H4 (cell line): Measurements from ENCODE around the gene CDH4. TPM values are rescaled to one million over a fixed set of nuclear protein-coding genes. Genes with fewer than 3 reads are reported as not detected.

Experiments
- DNase-seq: peaks from one replicate; pipeline ENCODE4 v3.0.0-alpha.2; 2015; ENCODE audit warnings: low spot score
- total RNA-seq: library from RNA; depleted of rRNA; stranded (reverse); fragments of >200 nt; shearing (Covaris generic); gene quantifications from 2 replicates; pipeline ENCODE4 v1.2.3, GENCODE V29; 2014

Gene CDH4
- total RNA-seq, 1 experiment from 2014 or later: 0.14 TPM

- no peak for DNase-seq
Observed at GRCh38 chr20:61281286-61281795, 29.3 kb downstream of the CDH4 start.

GRCh38 chr20:61284752-61285151, 32.7 kb downstream of the CDH4 start:
- DNase-seq: no peak

- DNase-seq: no peak
Observed at GRCh38 chr20:61285152-61285645, 33.1 kb downstream of the CDH4 start.

GRCh38 chr20:61285691-61286090, 33.6 kb downstream of the CDH4 start:
- no peak for DNase-seq

DNA sequence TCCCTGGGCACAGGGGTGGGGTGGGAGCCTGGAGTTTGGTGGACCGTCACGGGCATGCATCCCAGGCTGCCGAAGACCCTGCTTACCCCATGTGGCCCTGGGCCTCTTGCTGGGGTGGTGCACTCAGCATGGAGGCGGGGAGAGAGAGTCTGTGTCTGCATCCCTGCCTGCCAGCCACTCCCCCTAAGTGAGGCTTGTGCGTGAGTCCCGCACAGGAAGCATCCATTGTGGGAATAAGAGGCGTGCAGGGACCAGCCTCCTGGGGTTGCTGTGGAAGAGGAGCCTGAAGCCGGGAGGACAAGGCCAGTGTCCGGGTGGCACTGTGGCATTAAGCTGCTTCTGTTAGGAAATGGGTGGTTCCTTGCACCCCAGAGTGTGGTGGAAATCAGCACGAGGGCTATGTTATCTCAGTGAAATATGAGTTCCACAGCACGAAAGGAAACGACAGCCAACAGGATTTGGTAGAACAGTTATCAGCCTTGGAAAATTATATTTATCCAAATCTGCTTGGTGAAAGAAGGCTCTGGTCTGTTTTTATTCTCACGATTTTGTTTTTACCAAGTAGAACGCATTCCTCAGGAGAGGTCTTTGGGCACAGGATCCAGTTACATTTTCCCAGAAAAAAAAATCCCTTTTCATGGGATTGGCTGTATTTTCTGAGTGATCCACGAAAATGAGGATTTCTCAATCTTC, 35.7 kb downstream of the CDH4 start:
- DNase-seq: no peak

DNA sequence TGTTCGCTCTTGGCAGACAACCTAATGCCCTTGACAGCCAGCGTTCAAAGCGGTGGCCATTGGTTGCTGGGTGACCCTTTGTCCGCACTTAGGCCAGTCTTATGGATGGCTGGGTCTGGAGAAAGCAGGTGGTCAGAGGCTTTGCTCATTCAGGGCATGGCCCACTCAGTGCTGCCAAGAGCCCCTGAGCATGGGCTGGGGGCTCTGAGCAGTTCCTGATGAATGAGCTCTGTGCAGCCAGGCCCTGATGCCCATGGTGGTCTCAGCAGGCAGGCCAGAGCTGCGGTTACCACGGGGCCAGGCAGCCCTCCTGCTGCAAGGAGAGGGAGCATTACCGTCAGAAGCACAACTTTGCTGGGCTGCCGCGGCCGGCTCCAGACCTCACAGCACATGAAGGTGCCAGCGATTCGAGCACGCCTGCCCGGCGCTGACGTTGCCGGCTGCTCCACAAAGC, 36.3 kb downstream of the CDH4 start:
- DNase-seq: no peak

GRCh38 chr20:61289166-61289565, 37.1 kb downstream of the CDH4 start:
- no peak for DNase-seq

DNA sequence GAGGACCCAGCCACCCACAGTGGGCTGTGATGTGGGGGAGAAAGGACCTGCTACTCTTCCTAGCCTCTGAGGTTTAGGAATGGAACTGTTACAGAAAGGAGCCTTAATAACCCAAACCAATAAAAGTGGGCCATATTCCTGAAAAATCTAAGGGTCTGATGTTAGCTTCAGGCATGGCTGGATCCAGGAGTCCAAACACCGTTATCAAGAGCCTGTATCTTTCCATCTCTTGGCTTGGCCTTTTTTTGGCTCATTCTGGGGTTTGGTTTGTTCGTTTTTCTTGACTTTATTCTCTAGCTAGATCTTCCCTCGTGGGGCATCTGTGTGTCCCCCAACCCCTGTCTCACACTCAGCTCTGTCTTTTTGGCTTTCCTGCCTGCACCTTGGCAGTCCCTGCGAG, 38.7 kb downstream of the CDH4 start:
- DNase-seq: no peak

- DNase-seq: no peak
Observed at GRCh38 chr20:61291166-61291829, 39.2 kb downstream of the CDH4 start.

DNA sequence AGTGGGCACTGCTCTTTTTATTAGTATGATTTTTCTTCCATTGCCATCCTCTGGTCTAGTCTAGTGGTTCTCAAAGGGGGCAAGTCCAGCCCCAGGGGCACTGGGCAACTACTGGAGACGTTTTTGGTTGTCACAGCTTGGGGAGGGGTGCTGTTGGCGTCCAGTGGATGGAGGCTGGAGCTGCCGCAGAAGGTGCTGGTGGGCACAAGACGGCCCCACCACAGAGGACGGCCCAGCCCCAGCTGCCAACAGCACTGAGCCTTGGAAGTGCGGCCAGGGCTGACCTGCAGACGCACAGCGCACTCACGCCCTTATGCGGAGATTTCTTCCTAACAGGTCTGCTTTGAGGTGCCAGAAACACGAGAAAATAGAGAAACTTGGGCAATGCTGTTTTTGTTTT, 40.3 kb downstream of the CDH4 start:
- no peak for DNase-seq

DNA sequence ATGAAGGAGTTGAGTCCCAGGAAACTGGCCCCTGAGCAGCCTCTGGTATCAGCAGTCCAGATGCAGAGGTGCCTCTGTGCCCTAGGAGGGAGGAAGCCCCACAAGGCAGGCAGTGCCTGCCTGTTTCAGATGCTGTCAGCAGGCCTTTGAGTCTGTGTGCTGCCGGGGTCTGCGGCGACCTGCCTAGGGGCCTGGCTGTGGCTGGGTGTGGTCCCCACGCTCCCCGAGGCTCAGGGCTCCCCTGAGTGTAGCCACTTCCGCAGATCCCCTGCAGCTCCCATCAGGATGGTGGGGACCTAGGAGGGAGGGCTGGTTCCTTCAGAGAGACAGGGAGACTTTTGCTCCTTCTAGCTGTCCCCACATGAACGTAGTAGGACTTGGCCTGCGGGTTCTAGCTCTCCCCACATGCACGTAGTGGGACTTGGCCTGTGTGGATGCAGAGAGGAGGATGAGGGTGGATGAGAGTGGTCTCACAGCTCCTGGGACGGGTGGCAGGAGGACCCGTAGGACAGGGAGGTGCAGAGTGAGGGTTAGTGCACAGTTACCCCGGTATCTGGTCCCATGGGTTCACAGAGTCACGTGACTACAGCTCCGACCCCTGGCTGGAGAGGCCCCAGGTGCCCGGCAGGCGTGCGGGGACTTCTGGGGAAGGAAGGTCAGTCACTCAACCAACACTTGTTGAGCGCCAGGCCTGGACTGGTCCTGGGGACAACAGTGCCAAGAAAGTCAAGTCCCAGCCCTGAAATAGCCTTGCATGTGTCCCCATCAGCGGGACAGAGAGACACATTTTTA, 41.0 kb downstream of the CDH4 start:
- no peak for DNase-seq

GRCh38 chr20:61293951-61294350, 41.9 kb downstream of the CDH4 start:
- DNase-seq: no peak

- no peak for DNase-seq
Observed at GRCh38 chr20:61295249-61295648, 43.2 kb downstream of the CDH4 start.

DNA sequence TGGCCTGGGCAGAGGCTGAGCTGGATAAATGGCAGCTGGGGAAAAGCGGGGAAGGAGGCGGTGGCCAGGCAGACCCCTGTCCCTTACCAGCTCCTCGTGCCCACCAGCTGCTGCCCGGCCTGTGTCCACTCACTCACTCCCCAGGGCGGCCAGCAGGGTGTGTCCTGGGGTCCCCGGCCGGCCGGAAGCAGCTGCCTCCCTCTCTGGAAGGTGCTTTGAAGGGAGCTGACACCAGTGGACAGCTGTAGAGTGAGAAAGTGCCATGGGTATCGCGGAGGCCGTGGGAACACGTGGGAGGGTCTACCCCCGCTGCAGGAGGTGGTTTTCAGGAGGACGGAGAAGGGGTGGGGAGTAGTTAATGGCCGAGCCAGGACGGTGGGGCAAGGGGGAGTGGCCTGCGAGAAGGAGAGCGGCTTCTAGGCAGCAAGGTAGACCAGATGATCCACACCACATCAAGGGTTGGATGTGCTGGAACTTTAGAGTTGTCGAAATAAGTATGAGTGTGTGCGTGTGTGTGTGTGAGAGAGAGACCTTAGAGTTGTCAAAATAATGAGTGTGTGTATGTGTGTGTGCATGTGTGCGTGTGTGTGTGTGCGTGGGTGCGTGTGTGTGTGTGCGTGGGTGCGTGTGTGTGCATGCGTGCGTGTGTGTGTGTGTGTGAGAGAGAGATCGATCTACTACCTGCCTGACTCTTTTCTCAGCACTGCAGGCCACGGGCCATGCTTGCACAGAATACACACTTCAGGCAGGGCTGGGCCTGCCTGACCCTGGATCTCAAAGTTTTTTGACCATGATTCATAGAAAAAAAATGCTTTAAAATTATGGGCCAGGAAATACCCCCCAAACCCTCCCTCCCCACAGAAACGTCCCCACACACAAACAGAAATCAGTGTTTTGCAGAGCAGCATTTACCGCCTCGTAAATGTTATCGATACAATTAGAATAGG, 43.9 kb downstream of the CDH4 start:
- DNase-seq: no peak

DNA sequence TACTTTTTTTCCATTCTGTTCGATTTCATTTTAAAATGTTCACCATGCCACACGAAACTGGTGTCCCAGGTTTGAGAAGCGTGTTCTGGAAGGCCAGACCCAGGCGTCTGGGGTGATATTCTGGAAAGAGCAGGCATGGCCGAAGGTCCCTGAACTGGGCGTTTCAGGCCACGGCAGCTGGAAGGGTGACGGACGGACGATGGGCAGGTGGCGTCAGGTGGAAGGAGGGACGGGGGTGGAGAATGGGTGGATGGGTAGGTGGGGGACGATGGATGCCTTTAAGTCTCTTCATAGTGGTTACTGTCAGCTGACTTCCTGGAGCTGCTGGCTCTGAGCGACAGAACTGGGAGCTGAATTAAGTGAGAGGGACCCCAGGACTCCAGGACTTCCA, 44.6 kb downstream of the CDH4 start:
- no peak for DNase-seq

DNA sequence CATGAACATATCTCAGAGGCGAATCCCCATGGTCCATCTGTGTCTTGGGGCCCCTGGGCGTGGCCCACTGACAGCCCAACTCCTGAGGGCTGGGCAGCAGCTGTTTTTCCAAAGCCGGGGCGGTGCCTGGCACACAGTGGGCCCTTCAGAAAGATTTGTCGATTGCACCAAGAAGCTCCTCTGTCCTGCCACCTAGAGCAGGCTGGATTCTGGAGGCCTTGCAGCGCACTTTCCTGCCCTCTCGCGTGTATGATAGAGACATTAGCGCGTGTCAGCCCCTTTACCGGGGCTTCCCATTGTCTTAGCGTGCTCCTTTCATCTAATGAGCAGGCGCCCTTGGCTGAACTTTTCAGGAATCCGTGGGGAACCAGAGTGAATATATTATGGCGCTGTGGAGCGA, 45.4 kb downstream of the CDH4 start:
- DNase-seq: no peak

DNA sequence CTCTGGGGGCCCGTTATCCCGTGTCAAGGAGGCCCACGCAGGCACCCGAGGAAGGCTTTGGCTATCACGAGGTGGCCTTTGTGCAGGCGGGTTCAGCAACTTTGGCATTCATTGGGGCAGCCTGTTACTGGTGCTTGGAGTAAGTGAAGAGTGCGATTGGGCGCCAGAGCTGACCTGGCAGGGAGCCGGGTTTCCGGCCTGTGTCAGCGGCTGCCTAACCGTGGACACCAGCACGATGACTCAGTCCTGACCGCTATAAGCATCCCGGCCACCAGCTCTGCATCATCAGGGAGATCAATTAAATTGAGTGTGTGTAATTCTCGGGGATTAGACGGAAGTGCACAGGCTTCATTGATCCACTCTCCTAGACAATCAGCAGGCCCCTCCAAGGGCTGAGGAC, 45.9 kb downstream of the CDH4 start:
- peak; percentile 77 for DNase-seq

DNA sequence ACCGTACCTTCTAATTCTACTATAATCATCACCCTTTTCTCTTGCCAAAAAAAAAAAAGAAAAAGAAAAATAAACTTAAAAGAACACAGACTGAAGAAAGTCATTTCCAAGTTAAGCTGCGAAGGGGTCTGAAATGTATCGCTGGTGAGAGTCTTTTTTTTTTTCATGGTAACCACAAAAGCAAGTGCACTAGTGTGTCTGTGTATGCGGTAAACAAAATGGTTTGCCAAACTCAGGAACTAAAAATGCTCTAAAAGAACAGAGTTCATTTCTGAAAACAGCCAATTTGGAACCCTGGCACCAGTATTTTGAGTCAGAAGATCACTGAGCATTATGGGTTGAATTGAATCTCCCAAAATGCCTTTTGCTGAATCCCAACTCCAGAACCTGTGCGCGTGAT, 46.6 kb downstream of the CDH4 start:
- DNase-seq: no peak

DNA sequence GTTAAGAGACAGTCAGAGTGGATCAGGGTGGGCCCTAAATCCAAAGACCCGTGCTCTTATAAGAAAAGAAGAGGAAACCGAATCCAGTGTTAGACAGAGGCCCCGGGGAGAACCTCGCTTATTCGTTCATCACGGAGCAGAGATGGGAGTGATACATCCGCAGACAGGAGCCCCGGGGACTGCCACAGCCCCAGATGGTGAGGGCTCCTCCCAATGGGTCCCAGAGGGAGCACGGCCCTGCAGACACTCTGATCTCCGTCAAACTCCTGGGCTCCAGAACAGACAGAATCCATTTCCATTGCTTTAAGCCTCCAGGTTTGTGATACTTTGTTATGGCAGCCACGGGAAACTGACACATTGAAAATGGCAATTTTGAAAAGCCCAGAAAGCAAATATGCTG, 47.0 kb downstream of the CDH4 start:
- no peak for DNase-seq

DNA sequence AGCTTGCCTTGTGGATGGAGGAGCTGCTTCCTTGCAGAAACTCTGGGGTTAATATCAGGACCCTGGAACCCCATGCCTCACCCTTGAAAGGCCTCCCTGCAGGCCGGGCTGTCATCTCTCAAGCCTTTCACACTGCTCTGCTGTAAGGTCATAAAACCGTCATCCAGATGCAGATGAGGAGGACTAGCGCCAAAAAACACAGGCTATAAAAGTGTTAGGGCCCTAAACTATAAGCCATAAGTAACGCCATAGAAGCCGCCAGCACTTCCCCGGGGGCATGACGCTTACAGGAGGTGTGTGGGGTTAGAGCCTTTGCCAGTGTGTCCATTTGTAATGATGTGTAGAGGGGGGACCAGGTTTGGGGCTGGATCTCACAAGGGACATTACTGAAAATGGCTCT, 47.6 kb downstream of the CDH4 start:
- no peak for DNase-seq

DNA sequence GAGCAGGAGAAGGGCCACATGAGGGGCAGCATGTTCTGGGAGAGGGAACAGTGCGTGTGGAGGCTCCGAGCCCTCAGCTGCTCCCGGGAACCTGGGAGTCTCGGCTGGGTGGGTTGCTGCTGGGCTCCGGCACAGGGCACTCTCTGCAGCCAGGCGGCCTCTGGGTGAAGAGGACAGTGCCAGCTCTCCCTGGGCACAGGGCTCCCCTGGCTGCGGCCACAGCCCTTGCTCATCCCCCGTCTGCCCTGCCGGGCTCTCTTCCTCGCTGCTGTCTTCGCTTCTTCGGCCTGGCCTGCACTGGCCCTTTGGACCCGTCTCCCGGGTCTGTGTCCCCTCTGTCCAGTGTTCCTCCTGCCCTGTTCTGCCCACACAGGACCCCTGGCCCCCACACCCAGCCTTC, 48.2 kb downstream of the CDH4 start:
- no peak for DNase-seq
